HG02678 (cell line): ENCODE results near the gene MTM1.
A peak's percentile ranks its signal among the peaks of the same experiment; 100 is the strongest.

Source experiments
- ATAC-seq: cut with Tn5 transposase; IDR thresholded peaks from one replicate; pipeline ENCODE4 v1.9.1; 2021; ENCODE audit warnings: mild to moderate bottlenecking, moderate library complexity; ENCODE audit not compliant: unreplicated experiment

MTM1 gene

DNA sequence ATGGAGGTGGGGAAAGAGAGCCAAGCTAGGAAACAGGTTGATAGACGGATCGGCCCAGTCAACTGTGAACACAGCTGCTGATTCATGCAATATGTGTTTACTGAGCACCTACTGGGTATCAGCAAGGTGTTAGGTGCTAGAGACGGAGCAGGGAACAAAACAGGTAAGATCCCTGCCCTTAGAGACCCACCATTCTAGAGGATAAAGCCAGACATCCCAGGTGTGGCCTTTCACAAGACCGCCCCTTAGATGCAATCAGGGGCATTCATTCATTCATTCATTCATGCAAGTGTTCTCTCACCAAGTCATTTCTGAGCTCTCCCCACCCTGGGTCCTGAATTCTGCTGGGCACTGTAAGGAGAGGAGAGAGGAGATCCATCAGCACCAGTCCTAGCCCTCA lies 20.2 kb upstream of the MTM1 start:
- no peak for ATAC-seq

DNA sequence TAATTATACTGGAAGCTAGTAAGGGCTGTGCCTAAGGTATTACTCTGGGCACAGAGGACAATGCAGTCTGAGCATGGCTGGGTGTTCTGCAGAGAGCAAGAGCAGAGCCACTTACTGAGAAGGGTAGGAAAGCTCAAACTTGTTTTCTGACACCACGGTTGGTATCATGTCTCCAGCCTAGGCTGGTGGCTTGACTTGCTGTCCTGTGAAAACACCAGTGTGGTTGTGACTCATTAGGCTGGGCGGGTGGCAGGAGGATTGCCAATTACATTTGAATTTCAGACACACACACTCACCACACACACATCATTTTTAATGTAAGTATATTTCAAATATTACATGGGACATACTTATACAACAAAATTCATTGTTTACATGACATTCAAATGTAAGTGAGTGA lies 19.7 kb upstream of the MTM1 start:
- ATAC-seq = no peak

DNA sequence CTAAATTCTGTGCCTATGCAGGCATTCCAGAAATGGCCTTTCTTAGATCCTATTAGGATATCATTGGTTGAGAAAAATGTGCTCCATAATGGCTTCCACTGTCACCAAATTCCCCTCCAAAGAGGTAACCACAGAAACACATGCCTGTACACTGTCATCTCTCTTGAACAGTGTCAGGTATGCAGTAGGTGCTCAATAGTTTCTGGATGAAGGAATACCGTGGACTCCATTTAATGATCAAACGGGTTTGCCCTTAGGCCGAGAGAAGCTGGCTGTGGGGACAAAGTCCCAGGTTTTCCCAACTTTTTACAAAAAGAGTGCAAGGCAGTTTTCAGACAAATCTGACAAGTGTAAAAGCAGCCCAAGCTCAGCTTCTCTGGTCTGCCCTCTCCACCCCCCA lies 16.5 kb upstream of the MTM1 start:
- ATAC-seq = no peak

GRCh38 chrX:150558424-150558823 lies 10.0 kb upstream of the MTM1 start:
- no peak for ATAC-seq

GRCh38 chrX:150564838-150565237 lies 3.6 kb upstream of the MTM1 start:
- no peak for ATAC-seq

- ATAC-seq = no peak
Measured at GRCh38 chrX:150565551-150565950, 2.9 kb upstream of the MTM1 start.

- ATAC-seq = no peak
Measured at GRCh38 chrX:150566734-150567182, 1.7 kb upstream of the MTM1 start.

GRCh38 chrX:150567645-150568319 lies 639 bp upstream of the MTM1 start:
- ATAC-seq = no peak

GRCh38 chrX:150569155-150569477 lies 695 bp downstream of the MTM1 start:
- peak; percentile 22 for ATAC-seq

GRCh38 chrX:150570512-150570911 lies 2.1 kb downstream of the MTM1 start:
- ATAC-seq = no peak

GRCh38 chrX:150572206-150572605 lies 3.8 kb downstream of the MTM1 start:
- no peak for ATAC-seq

DNA sequence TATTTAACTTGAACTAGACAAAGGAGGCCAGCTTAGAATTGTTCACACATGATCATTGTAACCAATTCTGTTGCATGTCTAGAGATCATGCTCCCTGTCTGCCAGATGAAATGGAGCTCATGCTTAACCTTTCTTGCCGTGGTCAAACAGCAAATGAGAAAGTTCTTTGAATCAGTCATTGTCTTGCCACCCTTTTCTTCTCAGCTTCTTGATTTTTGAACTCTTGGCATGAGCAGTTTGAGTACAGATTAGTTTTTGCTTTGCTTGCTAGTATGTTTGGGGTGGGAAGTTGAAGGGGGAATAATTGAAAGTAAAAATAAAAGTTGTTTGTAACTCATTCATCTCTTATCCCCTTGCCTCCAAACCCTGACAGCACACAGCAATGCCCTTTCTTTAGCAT lies 4.7 kb downstream of the MTM1 start:
- ATAC-seq = no peak

GRCh38 chrX:150573702-150574101 lies 5.3 kb downstream of the MTM1 start:
- no peak for ATAC-seq

DNA sequence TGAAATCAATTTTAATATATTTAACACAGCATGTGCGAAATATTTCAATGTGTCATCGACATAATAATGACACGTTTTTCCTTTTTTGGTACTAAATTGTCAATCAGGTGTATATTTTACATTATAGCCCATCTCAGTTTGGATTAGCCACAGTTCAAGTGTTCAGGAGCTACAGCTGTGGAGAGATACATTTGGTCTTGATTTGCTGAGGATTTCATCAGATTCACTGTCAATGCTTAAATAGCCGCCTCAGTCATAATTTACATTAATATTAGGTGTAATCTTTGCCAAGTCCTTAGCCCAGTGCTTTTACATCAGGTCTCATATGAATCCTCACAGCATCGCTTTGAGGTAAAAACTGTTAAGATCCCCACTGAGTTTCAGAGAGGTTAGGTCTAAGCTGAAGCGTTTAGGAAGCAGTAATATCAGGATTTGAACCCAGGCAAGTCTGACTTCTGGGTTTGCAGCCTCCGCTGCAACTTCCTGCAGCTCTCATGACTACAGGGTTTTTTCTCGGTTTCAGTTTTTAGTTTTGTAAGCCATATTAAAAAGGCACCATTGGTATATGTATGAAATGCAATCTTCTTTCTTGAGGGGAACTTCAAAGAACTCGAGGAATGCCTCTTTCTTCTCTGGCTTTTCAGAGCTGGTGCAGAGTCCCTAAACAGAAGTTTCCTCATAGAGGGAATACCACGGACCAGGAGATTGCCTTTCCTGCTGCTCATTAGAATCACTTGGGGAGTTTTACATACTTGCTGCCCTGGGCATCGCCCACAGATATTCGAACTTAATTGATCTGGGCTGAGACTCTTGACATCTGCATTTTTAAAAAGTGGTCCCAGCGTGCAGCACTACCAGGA lies 6.4 kb downstream of the MTM1 start:
- ATAC-seq = peak; percentile 53

- no peak for ATAC-seq
Measured at GRCh38 chrX:150575419-150575814, 7.0 kb downstream of the MTM1 start.

- ATAC-seq = no peak
Measured at GRCh38 chrX:150577174-150577573, 8.8 kb downstream of the MTM1 start.

DNA sequence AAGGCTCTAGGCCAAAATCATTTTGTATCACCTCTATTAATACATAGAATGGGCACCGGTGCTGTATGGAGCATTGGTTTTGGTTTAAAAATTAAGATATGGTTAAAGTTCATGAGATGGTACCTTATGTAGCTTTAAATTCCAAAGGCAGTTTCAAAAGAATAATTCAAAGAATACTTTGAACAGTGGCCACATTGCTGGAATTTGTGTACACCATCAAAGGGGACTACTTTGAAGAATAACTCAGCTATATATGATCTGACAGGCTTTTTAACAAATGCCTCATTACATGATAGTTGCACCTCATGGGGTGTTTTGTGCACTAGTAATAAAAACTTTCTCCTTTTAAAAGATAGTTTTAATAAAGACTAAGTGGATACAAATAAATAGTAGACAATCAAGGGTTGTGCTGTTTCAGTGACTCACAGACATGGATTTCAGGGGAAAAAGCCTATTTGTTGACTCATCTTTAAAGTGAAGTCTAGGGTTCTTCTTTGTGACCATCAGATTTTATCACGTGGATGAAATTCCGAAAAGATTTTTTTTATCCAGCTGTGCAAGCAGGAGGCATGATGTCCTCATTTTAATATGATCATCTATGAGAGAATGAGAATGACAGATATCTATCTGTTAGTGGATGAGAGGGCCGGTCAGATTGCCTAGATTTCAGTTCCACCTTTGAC lies 12.8 kb downstream of the MTM1 start:
- ATAC-seq = no peak

DNA sequence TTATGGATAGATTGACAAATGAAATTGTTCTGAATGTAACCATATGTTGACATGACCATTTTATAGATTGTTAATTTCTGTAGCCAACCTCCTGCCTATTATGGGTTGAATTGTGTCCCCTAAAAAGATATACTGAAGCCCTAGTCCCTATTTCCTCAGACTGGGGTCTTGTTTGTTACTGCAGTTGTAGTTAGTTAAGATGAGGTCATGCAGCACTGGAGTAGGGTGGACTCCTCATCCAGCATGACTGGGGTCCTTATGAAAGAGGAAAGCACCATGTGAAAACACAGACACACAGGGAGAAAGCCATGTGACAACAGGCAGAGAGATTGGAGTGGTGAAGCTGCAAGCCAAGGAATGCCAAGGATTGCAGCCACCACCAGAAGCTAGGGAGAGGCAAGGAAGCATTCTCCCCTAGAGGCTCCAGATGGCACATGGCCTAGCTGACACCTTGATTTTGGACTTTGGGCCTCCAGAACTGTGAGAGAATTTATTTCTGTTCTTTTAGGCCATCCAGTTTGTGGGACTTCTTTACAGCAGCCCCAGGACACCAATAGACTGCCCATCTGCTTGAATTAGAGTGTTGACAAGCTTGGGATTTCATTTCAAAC lies 14.0 kb downstream of the MTM1 start:
- ATAC-seq = no peak

DNA sequence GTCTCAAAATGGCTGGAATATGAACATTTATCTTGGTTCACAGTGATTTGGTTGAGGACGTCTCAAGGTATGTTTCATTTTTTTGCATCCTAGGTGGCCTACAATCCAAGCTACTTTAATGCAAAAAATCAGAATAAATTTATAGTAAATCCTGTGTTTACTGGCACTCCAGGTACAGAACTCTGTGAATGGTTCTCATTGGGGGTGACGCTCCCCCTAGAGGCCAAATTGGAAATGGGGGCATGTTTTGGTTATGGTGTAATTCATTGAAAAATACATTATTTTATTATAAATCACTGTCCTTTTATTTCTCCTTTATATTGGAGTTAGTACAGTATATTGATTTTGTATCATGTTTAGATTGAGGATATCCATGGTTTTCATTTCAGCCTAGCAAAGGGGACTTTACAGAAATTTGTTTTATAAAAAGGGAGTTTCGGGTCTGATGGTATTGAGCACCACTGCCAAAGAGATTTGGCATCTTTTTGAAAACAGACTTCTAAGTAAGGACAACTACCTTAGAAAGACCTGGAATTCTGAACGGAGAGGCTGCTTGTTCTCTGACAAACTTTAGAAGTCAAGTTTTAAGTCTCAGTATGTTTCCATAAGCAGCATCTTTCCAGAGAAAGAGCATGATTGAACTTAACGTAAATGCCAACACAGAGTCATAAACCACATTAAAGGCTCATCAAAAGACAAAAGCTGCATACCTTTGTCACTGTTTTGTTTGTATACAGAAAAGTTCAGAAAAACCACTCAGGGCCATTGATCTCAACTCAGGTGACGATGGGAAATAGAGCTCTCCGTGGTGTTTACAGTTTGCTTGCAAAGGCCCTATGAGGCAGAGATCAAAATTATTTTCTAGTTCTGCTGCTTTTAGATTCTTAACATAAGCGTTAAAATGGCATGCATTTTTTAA lies 19.4 kb downstream of the MTM1 start:
- no peak for ATAC-seq

DNA sequence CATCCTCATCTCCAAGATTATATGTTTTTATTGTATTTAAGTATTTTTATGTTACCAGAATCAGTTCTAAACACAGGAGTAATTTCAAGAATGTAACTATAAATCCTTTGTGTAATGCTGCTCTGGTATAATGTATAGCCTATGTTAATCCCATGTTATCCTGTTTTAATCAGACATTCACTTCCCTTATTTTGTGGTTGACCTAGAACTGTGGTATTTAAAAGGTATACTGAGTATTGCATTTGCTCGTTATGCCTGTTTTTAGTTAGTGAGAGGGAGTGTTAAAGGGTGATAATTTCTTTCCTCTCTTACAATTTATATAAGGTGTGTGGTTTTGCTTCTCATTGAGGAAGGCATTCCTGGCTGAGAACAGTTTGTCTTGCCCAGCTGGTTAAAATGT lies 26.2 kb downstream of the MTM1 start:
- ATAC-seq = no peak
